ENCODE data around the gene TH. TPM values are rescaled to one million over a fixed set of nuclear protein-coding genes. Genes with fewer than 3 reads are reported as not detected.

TH gene
- polyA plus RNA-seq (2013, experiment 1 of 2): 0.07 TPM
- polyA plus RNA-seq (2013, experiment 2 of 2): 0.20 TPM

GRCh38 chr11:2171591-2172003, at the start of gene TH:
TSS of gene TH (minus strand) at chr11:2171815. CDS start at chr11:2171786, 29 bp downstream.
- Histone ChIP-seq H4K5ac (ENCODE audit: low read length) (no peak within 1 kb of the TSS), H3K4me1 (ENCODE audit: control insufficient read depth, low read depth, low read length) (no peaks in the 10 kb centered on the region), H3K23ac (ENCODE audit: low read length) (no peak within 1 kb of the TSS), H2AK5ac (ENCODE audit: low read length) (no peak within 1 kb of the TSS), H3K27me3 (ENCODE audit: insufficient read depth, low read length, poor library complexity) (no peaks in the 10 kb centered on the region), H2BK5ac (ENCODE audit: low read length) (no peak within 1 kb of the TSS), H3K4me3 (ENCODE audit: low read length) (no peak within 1 kb of the TSS), H3K4ac (ENCODE audit: low read depth, low read length) (no peak within 1 kb of the TSS), H3K79me1 (ENCODE audit: low read length) (no peaks in the 10 kb centered on the region), H2BK15ac (replicated peaks; ENCODE audit: low read depth) (no peak within 1 kb of the TSS), H3K27ac (ENCODE audit: low read depth, low read length) (no peak within 1 kb of the TSS), H3K79me2 (ENCODE audit: control insufficient read depth, insufficient read depth, low read length) (no peaks in the 10 kb centered on the region), H3K56ac (ENCODE audit: low read length) (no peak within 1 kb of the TSS), H3K4me2 (ENCODE audit: low read length) (no peak within 1 kb of the TSS), H3K9ac (ENCODE audit: low read length) (no peak within 1 kb of the TSS), H3K18ac (ENCODE audit: low read length) (no peak within 1 kb of the TSS), H2BK120ac (ENCODE audit: low read depth, low read length) (no peak within 1 kb of the TSS), H3K36me3 (ENCODE audit: control insufficient read depth, insufficient read depth, low read length) (no peaks in the 10 kb centered on the region), H4K8ac (ENCODE audit: low read depth, low read length) (no peak within 1 kb of the TSS)
- WGBS (ENCODE audit: extremely low coverage, insufficient coverage, low lambda C conversion rate): no CpG with 5 or more reads among the region's 17 CpGs
- DNase-seq: no peak

GRCh38 chr11:2221024-2221423, 49.4 kb upstream of the TH start:
- DNase-seq: no peak
- Histone ChIP-seq H3K4ac (ENCODE audit: low read depth, low read length) (no peak overlapping the region), H2BK5ac (ENCODE audit: low read length) (no peak overlapping the region), H3K4me1 (ENCODE audit: control insufficient read depth, low read depth, low read length) (no peaks in the 10 kb centered on the region), H2BK15ac (replicated peaks; ENCODE audit: low read depth) (no peak overlapping the region), H3K27ac (ENCODE audit: low read depth, low read length) (no peak overlapping the region), H4K5ac (ENCODE audit: low read length) (no peak overlapping the region), H4K8ac (ENCODE audit: low read depth, low read length) (no peak overlapping the region), H3K79me2 (ENCODE audit: control insufficient read depth, insufficient read depth, low read length) (no peaks in the 10 kb centered on the region), H2AK5ac (ENCODE audit: low read length) (no peak overlapping the region), H3K4me2 (ENCODE audit: low read length) (no peak overlapping the region), H3K9ac (ENCODE audit: low read length) (no peak overlapping the region), H3K56ac (ENCODE audit: low read length) (no peak overlapping the region), H3K4me3 (ENCODE audit: low read length) (no peak overlapping the region), H3K27me3 (ENCODE audit: insufficient read depth, low read length, poor library complexity) (no peaks in the 10 kb centered on the region), H2BK120ac (ENCODE audit: low read depth, low read length) (no peak overlapping the region), H3K36me3 (ENCODE audit: control insufficient read depth, insufficient read depth, low read length) (no peaks in the 10 kb centered on the region), H3K79me1 (ENCODE audit: low read length) (no peaks in the 10 kb centered on the region), H3K18ac (ENCODE audit: low read length) (no peak overlapping the region), H3K23ac (ENCODE audit: low read length) (no peak overlapping the region)
- WGBS (ENCODE audit: extremely low coverage, insufficient coverage, low lambda C conversion rate): no CpG with 5 or more reads among the region's 1 CpG

- no peak overlapping the region for H3K18ac ChIP-seq (ENCODE audit: low read length)
These were observed 48.7 kb upstream of the TH start for GRCh38 chr11:2220173-2220771.

GRCh38 chr11:2219318-2220017, 47.9 kb upstream of the TH start:
- no peaks in the 10 kb centered on the region for H3K79me2 ChIP-seq (ENCODE audit: control insufficient read depth, insufficient read depth, low read length)
- no peak overlapping the region for H2BK120ac ChIP-seq (ENCODE audit: low read depth, low read length)
- no peak overlapping the region for H2BK5ac ChIP-seq (ENCODE audit: low read length)
- WGBS (ENCODE audit: extremely low coverage, insufficient coverage, low lambda C conversion rate): no CpG with 5 or more reads among the region's 6 CpGs
- H2BK15ac ChIP-seq (replicated peaks; ENCODE audit: low read depth): no peak overlapping the region
- no peak overlapping the region for H2AK5ac ChIP-seq (ENCODE audit: low read length)
- H3K27me3 ChIP-seq (ENCODE audit: insufficient read depth, low read length, poor library complexity): no peaks in the 10 kb centered on the region
- no peaks in the 10 kb centered on the region for H3K79me1 ChIP-seq (ENCODE audit: low read length)
- H3K4me2 ChIP-seq (ENCODE audit: low read length): no peak overlapping the region
- no peak overlapping the region for H3K9ac ChIP-seq (ENCODE audit: low read length)
- DNase-seq: no peak
- no peak overlapping the region for H3K23ac ChIP-seq (ENCODE audit: low read length)
- H4K5ac ChIP-seq (ENCODE audit: low read length): no peak overlapping the region
- H3K4ac ChIP-seq (ENCODE audit: low read depth, low read length): no peak overlapping the region
- H3K4me1 ChIP-seq (ENCODE audit: control insufficient read depth, low read depth, low read length): no peaks in the 10 kb centered on the region
- H4K8ac ChIP-seq (ENCODE audit: low read depth, low read length): no peak overlapping the region
- H3K27ac ChIP-seq (ENCODE audit: low read depth, low read length): no peak overlapping the region
- H3K18ac ChIP-seq (ENCODE audit: low read length): no peak overlapping the region
- no peaks in the 10 kb centered on the region for H3K36me3 ChIP-seq (ENCODE audit: control insufficient read depth, insufficient read depth, low read length)
- H3K4me3 ChIP-seq (ENCODE audit: low read length): no peak overlapping the region
- H3K56ac ChIP-seq (ENCODE audit: low read length): no peak overlapping the region

More at GRCh38 chr11:2220173-2220771, 48.7 kb upstream of the TH start:
- Histone ChIP-seq H2AK5ac (ENCODE audit: low read length) (no peak overlapping the region), H4K8ac (ENCODE audit: low read depth, low read length) (no peak overlapping the region), H3K4ac (ENCODE audit: low read depth, low read length) (no peak overlapping the region), H2BK15ac (replicated peaks; ENCODE audit: low read depth) (no peak overlapping the region), H2BK5ac (ENCODE audit: low read length) (no peak overlapping the region), H3K79me2 (ENCODE audit: control insufficient read depth, insufficient read depth, low read length) (no peaks in the 10 kb centered on the region), H3K4me3 (ENCODE audit: low read length) (no peak overlapping the region), H3K4me2 (ENCODE audit: low read length) (no peak overlapping the region), H3K56ac (ENCODE audit: low read length) (no peak overlapping the region), H3K9ac (ENCODE audit: low read length) (no peak overlapping the region), H3K27me3 (ENCODE audit: insufficient read depth, low read length, poor library complexity) (no peaks in the 10 kb centered on the region), H2BK120ac (ENCODE audit: low read depth, low read length) (no peak overlapping the region), H3K4me1 (ENCODE audit: control insufficient read depth, low read depth, low read length) (no peaks in the 10 kb centered on the region), H3K36me3 (ENCODE audit: control insufficient read depth, insufficient read depth, low read length) (no peaks in the 10 kb centered on the region), H3K27ac (ENCODE audit: low read depth, low read length) (no peak overlapping the region), H4K5ac (ENCODE audit: low read length) (no peak overlapping the region), H3K23ac (ENCODE audit: low read length) (no peak overlapping the region), H3K79me1 (ENCODE audit: low read length) (no peaks in the 10 kb centered on the region)
- no peak for DNase-seq
- no CpG with 5 or more reads among the region's 3 CpGs for WGBS (ENCODE audit: extremely low coverage, insufficient coverage, low lambda C conversion rate)

GRCh38 chr11:2218031-2218633, 46.5 kb upstream of the TH start:
- WGBS (ENCODE audit: extremely low coverage, insufficient coverage, low lambda C conversion rate): no CpG with 5 or more reads among the region's 3 CpGs
- Histone ChIP-seq H4K5ac (ENCODE audit: low read length) (no peak overlapping the region), H3K4me3 (ENCODE audit: low read length) (no peak overlapping the region), H2AK5ac (ENCODE audit: low read length) (no peak overlapping the region), H3K36me3 (ENCODE audit: control insufficient read depth, insufficient read depth, low read length) (no peaks in the 10 kb centered on the region), H3K18ac (ENCODE audit: low read length) (no peak overlapping the region), H3K9ac (ENCODE audit: low read length) (no peak overlapping the region), H2BK120ac (ENCODE audit: low read depth, low read length) (no peak overlapping the region), H3K4me2 (ENCODE audit: low read length) (no peak overlapping the region), H4K8ac (ENCODE audit: low read depth, low read length) (no peak overlapping the region), H3K27me3 (ENCODE audit: insufficient read depth, low read length, poor library complexity) (no peaks in the 10 kb centered on the region), H3K79me1 (ENCODE audit: low read length) (no peaks in the 10 kb centered on the region), H3K79me2 (ENCODE audit: control insufficient read depth, insufficient read depth, low read length) (no peaks in the 10 kb centered on the region), H3K4ac (ENCODE audit: low read depth, low read length) (no peak overlapping the region), H2BK5ac (ENCODE audit: low read length) (no peak overlapping the region), H2BK15ac (replicated peaks; ENCODE audit: low read depth) (no peak overlapping the region), H3K4me1 (ENCODE audit: control insufficient read depth, low read depth, low read length) (no peaks in the 10 kb centered on the region), H3K23ac (ENCODE audit: low read length) (no peak overlapping the region), H3K56ac (ENCODE audit: low read length) (no peak overlapping the region), H3K27ac (ENCODE audit: low read depth, low read length) (no peak overlapping the region)
- DNase-seq: no peak
